ENCODE data around the gene KHK.

GRCh38 chr2:27073782-27074181 lies 12.8 kb upstream of the KHK start:
- TF ChIP-seq EGR1 (IDR thresholded peaks at IDR 0.05) (no peak), ZBTB7A (IDR thresholded peaks at IDR 0.05; ENCODE audit: low read depth) (no peak), EP300 (IDR thresholded peaks at IDR 0.05; ENCODE audit: borderline replicate concordance) (no peak), TCF12 (IDR thresholded peaks at IDR 0.05; ENCODE audit: low read depth) (no peak), MAX (IDR thresholded peaks at IDR 0.05) (no peak)
